HepG2 (cell line): ENCODE measurements around the gene CASKIN1. TPM values are rescaled to one million over a fixed set of nuclear protein-coding genes. Genes with fewer than 3 reads are reported as not detected.

Experiments
- BRCA1 ChIP-seq: sonication (generic); formaldehyde crosslinking; IDR thresholded peaks from 2 replicates; pipeline ENCODE4 v1.4.0; 2020; ENCODE audit warnings: missing genetic modification reagents
- TEAD2 ChIP-seq: sonication (generic); formaldehyde crosslinking; IDR thresholded peaks from 2 replicates; pipeline ENCODE4 v1.9.0; 2021; ENCODE audit warnings: missing genetic modification reagents
- TSC22D2 ChIP-seq: sonication (generic); formaldehyde crosslinking; IDR thresholded peaks from 2 replicates; pipeline ENCODE4 v1.5.1; 2020; ENCODE audit warnings: missing genetic modification reagents, mild to moderate bottlenecking, borderline replicate concordance
- YEATS2 ChIP-seq: sonication (generic); formaldehyde crosslinking; IDR thresholded peaks from 2 replicates; pipeline ENCODE4 v1.4.0; 2020; ENCODE audit warnings: missing genetic modification reagents, borderline replicate concordance
- ZFP82 ChIP-seq: sonication (generic); formaldehyde crosslinking; IDR thresholded peaks from 2 replicates; pipeline ENCODE4 v1.5.1; 2020; ENCODE audit warnings: mild to moderate bottlenecking, missing genetic modification reagents, borderline replicate concordance
- ZMYM3 ChIP-seq: sonication (generic); formaldehyde crosslinking; IDR thresholded peaks from 2 replicates; pipeline ENCODE4 v1.5.1; 2020; ENCODE audit warnings: mild to moderate bottlenecking, missing genetic modification reagents
- ZNF383 ChIP-seq: sonication (generic); formaldehyde crosslinking; IDR thresholded peaks from 2 replicates; pipeline ENCODE4 v1.4.0; 2020; ENCODE audit warnings: missing genetic modification reagents, mild to moderate bottlenecking, borderline replicate concordance
- ZNF572 ChIP-seq: sonication (generic); formaldehyde crosslinking; IDR thresholded peaks from 2 replicates; pipeline ENCODE4 v1.5.1; 2020; ENCODE audit warnings: mild to moderate bottlenecking, missing genetic modification reagents
- polyA plus RNA-seq, 8 experiments: library from polyadenylated mRNA; depleted of rRNA in 3 of 8; stranded (reverse) in 7 of 8; unstranded in 1 of 8; fragments of >200 nt; fragmentation: Illumina TruSeq in 4 of 8; extraction: Trizol in 4 of 8; gene quantifications; 2 replicates each; pipeline versions ENCODE4 v1.2.1 to v1.2.3, GENCODE V29; 2011 to 2016; ENCODE audit warnings: low read depth in 4 of 8, missing spikeins in 1 of 8, mixed read lengths in 1 of 8; ENCODE audit not compliant: insufficient read depth in 1 of 8
- total RNA-seq, 5 experiments: library from RNA; depleted of rRNA; stranded (reverse); fragments of >200 nt; fragmentation: Illumina TruSeq; extraction: Trizol; gene quantifications; 2 replicates each; pipeline ENCODE4 v1.2.3, GENCODE V29; 2016; ENCODE audit warnings: low read depth in 1 of 5
- TF ChIP-seq, protein P1 (sequence below): sonication (generic); formaldehyde crosslinking; IDR thresholded peaks from 2 replicates; pipeline ENCODE4 v1.4.0; 2020; ENCODE audit warnings: missing genetic modification reagents
- TF ChIP-seq, protein P2 (sequence below): sonication (generic); formaldehyde crosslinking; IDR thresholded peaks from 2 replicates; pipeline ENCODE4 v1.5.1; 2020; ENCODE audit warnings: mild to moderate bottlenecking, missing genetic modification reagents, borderline replicate concordance
- TF ChIP-seq, protein P3 (sequence below): sonication (generic); formaldehyde crosslinking; IDR thresholded peaks from 2 replicates; pipeline ENCODE4 v1.4.0; 2020; ENCODE audit warnings: mild to moderate bottlenecking, missing genetic modification reagents
- TF ChIP-seq, protein P4 (sequence below): sonication (generic); formaldehyde crosslinking; IDR thresholded peaks from 2 replicates; pipeline ENCODE4 v1.4.0; 2020; ENCODE audit warnings: mild to moderate bottlenecking, missing genetic modification reagents
- TF ChIP-seq, protein P5 (sequence below): sonication (generic); formaldehyde crosslinking; conservative IDR thresholded peaks from 2 replicates; pipeline ENCODE4 v1.8.0; 2022; ENCODE audit warnings: missing genetic modification reagents

Gene CASKIN1
- total and polyA plus RNA-seq, 2 of the 13 experiments (the other 11 are each of a cell fraction or from before 2014, with no cell fraction given) = 1.2 to 2.2 TPM

DNA sequence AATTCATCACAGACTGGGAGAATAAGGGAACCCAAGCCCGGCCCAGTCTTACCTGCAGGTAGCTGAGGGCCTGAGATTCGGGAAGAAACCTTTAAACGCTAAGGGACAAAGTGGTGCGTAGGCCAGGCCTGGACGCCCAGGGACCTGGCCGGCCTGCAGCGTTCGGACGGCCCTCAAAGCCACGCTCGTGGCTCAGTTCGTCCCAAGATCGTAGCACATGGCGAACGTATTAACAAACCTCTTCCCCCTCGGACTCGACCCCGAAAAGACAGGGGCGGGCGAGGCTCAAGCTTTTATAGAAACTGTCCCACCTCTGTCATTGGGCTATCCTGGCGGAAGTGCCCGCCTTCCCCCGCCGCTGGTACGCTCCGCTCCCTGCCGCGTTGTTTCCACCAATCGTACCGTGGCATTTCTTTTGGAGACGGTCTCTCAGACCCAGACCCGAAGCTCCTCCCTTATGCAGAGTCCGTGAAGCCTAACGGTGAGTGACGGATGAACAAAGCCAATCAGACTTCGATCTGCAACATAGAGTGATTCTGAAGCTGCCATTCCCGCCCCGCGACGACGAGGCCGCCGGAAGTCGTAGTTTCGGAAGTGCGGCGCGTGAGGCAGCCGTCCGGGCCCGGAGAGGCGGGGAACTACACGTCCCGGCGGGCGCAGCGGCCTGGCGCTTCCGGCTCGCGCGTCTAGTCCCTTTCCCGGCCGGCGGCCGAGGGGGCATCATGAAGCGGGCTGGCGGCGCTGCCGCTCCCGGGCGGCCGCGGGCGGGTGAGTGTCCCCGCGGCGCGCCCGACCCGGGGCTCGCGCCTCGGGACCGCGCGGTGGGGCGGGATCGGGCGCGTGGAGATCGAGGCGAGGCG lies 41.1 kb downstream of the CASKIN1 start, which contains the start of gene TRAF7 (continued):
- no peak for TF ChIP-seq ZFP82
- TF ChIP-seq ZNF383 (CRISPR knock-in tag) = no peak
- TF ChIP-seq, protein P1, sequence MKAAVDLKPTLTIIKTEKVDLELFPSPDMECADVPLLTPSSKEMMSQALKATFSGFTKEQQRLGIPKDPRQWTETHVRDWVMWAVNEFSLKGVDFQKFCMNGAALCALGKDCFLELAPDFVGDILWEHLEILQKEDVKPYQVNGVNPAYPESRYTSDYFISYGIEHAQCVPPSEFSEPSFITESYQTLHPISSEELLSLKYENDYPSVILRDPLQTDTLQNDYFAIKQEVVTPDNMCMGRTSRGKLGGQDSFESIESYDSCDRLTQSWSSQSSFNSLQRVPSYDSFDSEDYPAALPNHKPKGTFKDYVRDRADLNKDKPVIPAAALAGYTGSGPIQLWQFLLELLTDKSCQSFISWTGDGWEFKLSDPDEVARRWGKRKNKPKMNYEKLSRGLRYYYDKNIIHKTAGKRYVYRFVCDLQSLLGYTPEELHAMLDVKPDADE = no peak
- no peak for TF ChIP-seq TEAD2 (CRISPR knock-in tag)
- TF ChIP-seq ZNF572 = no peak
- TF ChIP-seq YEATS2 = peak; percentile 98
- TF ChIP-seq BRCA1 (CRISPR knock-in tag) = no peak
- TF ChIP-seq TSC22D2 = no peak
- TF ChIP-seq, protein P2, sequence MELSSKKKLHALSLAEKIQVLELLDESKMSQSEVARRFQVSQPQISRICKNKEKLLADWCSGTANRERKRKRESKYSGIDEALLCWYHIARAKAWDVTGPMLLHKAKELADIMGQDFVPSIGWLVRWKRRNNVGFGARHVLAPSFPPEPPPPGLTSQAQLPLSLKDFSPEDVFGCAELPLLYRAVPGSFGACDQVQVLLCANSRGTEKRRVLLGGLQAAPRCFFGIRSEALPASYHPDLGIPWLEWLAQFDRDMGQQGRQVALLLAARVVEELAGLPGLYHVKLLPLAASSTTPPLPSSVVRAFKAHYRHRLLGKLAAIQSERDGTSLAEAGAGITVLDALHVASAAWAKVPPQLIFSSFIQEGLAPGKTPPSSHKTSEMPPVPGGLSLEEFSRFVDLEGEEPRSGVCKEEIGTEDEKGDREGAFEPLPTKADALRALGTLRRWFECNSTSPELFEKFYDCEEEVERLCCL (CRISPR knock-in tag) = peak; percentile 45; the same call in 1 of the 2 replicates
- TF ChIP-seq, protein P3, sequence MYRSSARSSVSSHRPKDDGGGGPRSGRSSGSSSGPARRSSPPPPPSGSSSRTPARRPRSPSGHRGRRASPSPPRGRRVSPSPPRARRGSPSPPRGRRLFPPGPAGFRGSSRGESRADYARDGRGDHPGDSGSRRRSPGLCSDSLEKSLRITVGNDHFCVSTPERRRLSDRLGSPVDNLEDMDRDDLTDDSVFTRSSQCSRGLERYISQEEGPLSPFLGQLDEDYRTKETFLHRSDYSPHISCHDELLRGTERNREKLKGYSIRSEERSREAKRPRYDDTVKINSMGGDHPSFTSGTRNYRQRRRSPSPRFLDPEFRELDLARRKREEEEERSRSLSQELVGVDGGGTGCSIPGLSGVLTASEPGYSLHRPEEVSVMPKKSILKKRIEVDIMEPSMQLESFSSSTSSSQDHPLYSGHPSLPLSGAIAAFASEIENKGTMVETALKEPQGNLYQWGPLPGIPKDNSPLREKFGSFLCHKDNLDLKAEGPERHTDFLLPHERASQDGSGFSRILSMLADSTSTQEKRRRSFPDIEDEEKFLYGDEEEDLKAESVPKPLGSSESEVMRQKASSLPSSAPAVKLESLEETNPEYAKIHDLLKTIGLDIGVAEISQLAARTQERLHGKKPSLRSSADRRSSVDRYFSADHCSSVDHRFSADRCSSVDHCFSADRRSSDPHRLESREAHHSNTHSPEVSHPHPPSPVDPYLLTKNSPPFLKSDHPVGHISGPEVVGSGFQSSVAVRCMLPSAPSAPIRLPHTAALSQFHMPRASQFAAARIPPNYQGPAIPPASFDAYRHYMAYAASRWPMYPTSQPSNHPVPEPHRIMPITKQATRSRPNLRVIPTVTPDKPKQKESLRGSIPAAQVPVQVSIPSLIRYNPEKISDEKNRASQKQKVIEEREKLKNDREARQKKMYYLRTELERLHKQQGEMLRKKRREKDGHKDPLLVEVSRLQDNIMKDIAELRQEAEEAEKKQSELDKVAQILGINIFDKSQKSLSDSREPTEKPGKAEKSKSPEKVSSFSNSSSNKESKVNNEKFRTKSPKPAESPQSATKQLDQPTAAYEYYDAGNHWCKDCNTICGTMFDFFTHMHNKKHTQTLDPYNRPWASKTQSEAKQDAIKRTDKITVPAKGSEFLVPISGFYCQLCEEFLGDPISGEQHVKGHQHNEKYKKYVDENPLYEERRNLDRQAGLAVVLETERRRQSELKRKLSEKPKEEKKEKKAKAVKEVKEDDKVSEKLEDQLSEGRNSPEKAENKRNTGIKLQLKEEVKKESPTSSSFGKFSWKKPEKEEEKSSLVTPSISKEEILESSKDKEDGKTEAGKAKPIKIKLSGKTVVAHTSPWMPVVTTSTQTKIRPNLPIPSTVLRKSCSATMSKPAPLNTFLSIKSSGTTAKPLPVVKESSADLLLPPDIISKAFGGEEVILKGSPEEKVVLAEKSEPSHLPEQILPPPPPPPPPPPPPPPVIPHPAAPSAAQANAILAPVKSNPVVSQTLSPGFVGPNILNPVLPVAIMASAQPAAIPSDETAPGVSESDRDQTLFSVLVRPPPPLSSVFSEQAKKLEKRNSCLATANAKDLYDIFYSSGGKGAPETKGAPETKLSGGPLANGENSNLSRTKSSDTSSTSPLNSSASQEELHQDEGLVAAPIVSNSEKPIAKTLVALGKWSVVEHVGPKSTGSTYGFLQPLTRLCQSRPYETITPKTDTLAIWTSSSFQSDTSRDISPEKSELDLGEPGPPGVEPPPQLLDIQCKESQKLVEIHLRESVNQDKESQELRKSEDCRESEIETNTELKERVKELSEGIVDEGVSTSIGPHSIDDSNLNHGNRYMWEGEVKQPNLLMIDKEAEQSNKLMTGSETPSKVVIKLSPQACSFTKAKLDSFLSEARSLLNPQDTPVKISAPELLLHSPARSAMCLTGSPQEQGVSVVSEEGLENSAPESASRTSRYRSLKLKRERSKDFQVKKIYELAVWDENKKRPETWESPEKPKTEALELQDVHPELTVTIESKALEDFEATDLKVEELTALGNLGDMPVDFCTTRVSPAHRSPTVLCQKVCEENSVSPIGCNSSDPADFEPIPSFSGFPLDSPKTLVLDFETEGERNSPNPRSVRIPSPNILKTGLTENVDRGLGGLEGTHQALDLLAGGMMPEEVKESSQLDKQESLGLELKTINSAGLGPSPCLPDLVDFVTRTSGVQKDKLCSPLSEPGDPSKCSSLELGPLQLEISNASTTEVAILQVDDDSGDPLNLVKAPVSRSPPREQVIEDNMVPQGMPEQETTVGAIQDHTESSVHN (CRISPR knock-in tag) = no peak
- TF ChIP-seq, protein P4, sequence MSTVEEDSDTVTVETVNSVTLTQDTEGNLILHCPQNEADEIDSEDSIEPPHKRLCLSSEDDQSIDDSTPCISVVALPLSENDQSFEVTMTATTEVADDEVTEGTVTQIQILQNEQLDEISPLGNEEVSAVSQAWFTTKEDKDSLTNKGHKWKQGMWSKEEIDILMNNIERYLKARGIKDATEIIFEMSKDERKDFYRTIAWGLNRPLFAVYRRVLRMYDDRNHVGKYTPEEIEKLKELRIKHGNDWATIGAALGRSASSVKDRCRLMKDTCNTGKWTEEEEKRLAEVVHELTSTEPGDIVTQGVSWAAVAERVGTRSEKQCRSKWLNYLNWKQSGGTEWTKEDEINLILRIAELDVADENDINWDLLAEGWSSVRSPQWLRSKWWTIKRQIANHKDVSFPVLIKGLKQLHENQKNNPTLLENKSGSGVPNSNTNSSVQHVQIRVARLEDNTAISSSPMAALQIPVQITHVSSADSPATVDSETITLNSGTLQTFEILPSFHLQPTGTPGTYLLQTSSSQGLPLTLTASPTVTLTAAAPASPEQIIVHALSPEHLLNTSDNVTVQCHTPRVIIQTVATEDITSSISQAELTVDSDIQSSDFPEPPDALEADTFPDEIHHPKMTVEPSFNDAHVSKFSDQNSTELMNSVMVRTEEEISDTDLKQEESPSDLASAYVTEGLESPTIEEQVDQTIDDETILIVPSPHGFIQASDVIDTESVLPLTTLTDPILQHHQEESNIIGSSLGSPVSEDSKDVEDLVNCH = no peak
- TF ChIP-seq, protein P5, sequence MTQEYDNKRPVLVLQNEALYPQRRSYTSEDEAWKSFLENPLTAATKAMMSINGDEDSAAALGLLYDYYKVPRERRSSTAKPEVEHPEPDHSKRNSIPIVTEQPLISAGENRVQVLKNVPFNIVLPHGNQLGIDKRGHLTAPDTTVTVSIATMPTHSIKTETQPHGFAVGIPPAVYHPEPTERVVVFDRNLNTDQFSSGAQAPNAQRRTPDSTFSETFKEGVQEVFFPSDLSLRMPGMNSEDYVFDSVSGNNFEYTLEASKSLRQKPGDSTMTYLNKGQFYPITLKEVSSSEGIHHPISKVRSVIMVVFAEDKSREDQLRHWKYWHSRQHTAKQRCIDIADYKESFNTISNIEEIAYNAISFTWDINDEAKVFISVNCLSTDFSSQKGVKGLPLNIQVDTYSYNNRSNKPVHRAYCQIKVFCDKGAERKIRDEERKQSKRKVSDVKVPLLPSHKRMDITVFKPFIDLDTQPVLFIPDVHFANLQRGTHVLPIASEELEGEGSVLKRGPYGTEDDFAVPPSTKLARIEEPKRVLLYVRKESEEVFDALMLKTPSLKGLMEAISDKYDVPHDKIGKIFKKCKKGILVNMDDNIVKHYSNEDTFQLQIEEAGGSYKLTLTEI (CRISPR knock-in tag) = no peak
- TF ChIP-seq ZMYM3 (CRISPR knock-in tag) = no peak
